NCI-H1092 (cell line): ENCODE measurements around the gene MMP23B.

Experiments used
- DNase-seq: peaks from one replicate; lab custom pipeline; 2025; lab: John Stamatoyannopoulos, UW

Gene MMP23B

GRCh38 chr1:1620433-1621139 is 11.4 kb upstream of the MMP23B start:
- no peak for DNase-seq

GRCh38 chr1:1621173-1622009 is 10.6 kb upstream of the MMP23B start:
- no peak for DNase-seq

- DNase-seq = no peak
Measured at GRCh38 chr1:1622010-1622787, 9.8 kb upstream of the MMP23B start.

GRCh38 chr1:1622788-1623094 is 9.2 kb upstream of the MMP23B start:
- no peak for DNase-seq

- DNase-seq = no peak
Measured at GRCh38 chr1:1623181-1623630, 8.8 kb upstream of the MMP23B start.

- no peak for DNase-seq
Measured at GRCh38 chr1:1623631-1624442, 8.1 kb upstream of the MMP23B start.

- no peak for DNase-seq
Measured at GRCh38 chr1:1624443-1625403, 7.2 kb upstream of the MMP23B start.

- DNase-seq = no peak
Measured at GRCh38 chr1:1625404-1625775, 6.6 kb upstream of the MMP23B start.

- no peak for DNase-seq
Measured at GRCh38 chr1:1625824-1626206, 6.2 kb upstream of the MMP23B start.

GRCh38 chr1:1626207-1627141 is 5.5 kb upstream of the MMP23B start:
- no peak for DNase-seq

GRCh38 chr1:1627261-1627828 is 4.6 kb upstream of the MMP23B start:
- DNase-seq = no peak

GRCh38 chr1:1627829-1628753 is 3.9 kb upstream of the MMP23B start:
- no peak for DNase-seq

- no peak for DNase-seq
Measured at GRCh38 chr1:1628754-1629429, 3.1 kb upstream of the MMP23B start.

- no peak for DNase-seq
Measured at GRCh38 chr1:1629430-1630190, 2.4 kb upstream of the MMP23B start.

- peak; percentile 54 for DNase-seq
Measured at GRCh38 chr1:1630191-1630964, 1.6 kb upstream of the MMP23B start.
